ENCODE results near the gene RBPMS2.

DNA sequence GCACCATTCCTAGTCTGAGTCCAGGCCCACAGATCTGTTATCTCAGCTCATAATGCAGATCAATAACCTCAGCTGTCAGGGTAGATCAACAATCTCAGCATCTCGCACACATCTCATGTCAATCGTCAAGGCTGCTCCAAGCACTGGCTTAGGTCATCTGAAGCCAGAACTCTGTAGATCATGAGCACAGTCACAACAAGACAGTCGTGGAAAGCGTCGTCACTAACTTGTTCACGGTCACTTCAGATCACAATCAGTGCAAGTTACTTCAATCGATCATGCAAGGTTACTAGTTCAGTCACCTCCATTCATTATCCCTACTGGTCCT lies 71.8 kb downstream of the RBPMS2 start:
- TF ChIP-seq, protein P1, sequence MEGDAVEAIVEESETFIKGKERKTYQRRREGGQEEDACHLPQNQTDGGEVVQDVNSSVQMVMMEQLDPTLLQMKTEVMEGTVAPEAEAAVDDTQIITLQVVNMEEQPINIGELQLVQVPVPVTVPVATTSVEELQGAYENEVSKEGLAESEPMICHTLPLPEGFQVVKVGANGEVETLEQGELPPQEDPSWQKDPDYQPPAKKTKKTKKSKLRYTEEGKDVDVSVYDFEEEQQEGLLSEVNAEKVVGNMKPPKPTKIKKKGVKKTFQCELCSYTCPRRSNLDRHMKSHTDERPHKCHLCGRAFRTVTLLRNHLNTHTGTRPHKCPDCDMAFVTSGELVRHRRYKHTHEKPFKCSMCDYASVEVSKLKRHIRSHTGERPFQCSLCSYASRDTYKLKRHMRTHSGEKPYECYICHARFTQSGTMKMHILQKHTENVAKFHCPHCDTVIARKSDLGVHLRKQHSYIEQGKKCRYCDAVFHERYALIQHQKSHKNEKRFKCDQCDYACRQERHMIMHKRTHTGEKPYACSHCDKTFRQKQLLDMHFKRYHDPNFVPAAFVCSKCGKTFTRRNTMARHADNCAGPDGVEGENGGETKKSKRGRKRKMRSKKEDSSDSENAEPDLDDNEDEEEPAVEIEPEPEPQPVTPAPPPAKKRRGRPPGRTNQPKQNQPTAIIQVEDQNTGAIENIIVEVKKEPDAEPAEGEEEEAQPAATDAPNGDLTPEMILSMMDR (IDR thresholded peaks at IDR 0.05; ENCODE audit: low read depth, low read length): no peak
- no peak for TF ChIP-seq EZH2phosphoT487 (IDR thresholded peaks at IDR 0.05; ENCODE audit: low read depth)

Data from OCI-LY3 (cell line).